ENCODE data around the gene EFEMP2. TPM values are rescaled to one million over a fixed set of nuclear protein-coding genes. Genes with fewer than 3 reads are reported as not detected.
A peak's percentile ranks its signal among the peaks of the same experiment; 100 is the strongest.

The EFEMP2 gene
- total and polyA plus RNA-seq, 10 of the 15 experiments (the other 5 are each of a cell fraction or from before 2014, with no cell fraction given), result 0.24 to 13.2 (median 1.3) TPM; not detected in 1

DNA sequence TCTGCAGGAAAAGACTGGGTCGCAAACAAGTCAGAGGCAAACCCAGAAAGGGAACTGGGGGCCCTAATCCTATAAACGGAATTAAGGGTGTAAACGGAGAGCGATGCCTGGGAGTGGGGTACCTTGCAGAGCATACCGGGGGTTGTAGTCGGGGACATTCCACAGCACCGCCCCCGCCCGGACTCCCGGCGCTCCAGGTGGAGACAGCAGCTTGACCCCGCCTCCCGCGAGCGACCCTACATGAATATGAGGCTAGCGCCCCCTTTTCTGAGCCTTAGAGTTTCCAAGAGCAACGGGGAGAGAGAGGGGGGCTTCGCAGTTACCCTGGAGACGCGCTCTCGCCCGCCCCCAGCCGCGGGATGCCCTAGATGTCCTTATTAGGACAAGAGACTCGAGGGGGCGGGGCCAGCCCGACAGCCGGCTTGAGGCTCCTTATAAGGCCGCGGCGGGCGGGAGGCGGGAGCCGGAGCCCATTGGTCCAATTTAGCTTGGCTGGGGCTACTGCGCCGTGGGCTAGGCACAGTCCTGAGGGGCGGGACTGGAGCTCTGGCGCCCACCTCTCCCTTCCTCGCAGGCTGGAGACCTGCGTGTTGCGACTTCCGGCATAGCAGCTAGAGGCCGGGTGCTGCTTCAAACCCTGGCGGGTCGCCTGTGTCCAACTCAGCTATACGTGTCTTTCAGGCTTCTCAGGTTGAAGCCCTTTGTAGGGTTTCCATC, 13.3 kb downstream of the EFEMP2 start (continued):
- TF ChIP-seq, protein P1, sequence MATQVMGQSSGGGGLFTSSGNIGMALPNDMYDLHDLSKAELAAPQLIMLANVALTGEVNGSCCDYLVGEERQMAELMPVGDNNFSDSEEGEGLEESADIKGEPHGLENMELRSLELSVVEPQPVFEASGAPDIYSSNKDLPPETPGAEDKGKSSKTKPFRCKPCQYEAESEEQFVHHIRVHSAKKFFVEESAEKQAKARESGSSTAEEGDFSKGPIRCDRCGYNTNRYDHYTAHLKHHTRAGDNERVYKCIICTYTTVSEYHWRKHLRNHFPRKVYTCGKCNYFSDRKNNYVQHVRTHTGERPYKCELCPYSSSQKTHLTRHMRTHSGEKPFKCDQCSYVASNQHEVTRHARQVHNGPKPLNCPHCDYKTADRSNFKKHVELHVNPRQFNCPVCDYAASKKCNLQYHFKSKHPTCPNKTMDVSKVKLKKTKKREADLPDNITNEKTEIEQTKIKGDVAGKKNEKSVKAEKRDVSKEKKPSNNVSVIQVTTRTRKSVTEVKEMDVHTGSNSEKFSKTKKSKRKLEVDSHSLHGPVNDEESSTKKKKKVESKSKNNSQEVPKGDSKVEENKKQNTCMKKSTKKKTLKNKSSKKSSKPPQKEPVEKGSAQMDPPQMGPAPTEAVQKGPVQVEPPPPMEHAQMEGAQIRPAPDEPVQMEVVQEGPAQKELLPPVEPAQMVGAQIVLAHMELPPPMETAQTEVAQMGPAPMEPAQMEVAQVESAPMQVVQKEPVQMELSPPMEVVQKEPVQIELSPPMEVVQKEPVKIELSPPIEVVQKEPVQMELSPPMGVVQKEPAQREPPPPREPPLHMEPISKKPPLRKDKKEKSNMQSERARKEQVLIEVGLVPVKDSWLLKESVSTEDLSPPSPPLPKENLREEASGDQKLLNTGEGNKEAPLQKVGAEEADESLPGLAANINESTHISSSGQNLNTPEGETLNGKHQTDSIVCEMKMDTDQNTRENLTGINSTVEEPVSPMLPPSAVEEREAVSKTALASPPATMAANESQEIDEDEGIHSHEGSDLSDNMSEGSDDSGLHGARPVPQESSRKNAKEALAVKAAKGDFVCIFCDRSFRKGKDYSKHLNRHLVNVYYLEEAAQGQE (IDR thresholded peaks at IDR 0.05; ENCODE audit: low read depth, low read length), result no peak; the same call in 1 of the 2 replicates
- TF ChIP-seq KLF5 (IDR thresholded peaks at IDR 0.05; ENCODE audit: partially characterized antibody), result no peak
- TF ChIP-seq ESRRA (IDR thresholded peaks at IDR 0.05; ENCODE audit: low read length), result no peak
- TF ChIP-seq EGR1 (IDR thresholded peaks at IDR 0.05; ENCODE audit: borderline replicate concordance in 1 of 2, low read depth in 2 of 2, low read length in 2 of 2), result peak in 1 of 2 experiments; percentile 92; a peak in 2 of 3 replicates
- TF ChIP-seq SP1 (IDR thresholded peaks at IDR 0.05; ENCODE audit: low read depth, low read length), result peak; percentile 69
- TF ChIP-seq, protein P2, sequence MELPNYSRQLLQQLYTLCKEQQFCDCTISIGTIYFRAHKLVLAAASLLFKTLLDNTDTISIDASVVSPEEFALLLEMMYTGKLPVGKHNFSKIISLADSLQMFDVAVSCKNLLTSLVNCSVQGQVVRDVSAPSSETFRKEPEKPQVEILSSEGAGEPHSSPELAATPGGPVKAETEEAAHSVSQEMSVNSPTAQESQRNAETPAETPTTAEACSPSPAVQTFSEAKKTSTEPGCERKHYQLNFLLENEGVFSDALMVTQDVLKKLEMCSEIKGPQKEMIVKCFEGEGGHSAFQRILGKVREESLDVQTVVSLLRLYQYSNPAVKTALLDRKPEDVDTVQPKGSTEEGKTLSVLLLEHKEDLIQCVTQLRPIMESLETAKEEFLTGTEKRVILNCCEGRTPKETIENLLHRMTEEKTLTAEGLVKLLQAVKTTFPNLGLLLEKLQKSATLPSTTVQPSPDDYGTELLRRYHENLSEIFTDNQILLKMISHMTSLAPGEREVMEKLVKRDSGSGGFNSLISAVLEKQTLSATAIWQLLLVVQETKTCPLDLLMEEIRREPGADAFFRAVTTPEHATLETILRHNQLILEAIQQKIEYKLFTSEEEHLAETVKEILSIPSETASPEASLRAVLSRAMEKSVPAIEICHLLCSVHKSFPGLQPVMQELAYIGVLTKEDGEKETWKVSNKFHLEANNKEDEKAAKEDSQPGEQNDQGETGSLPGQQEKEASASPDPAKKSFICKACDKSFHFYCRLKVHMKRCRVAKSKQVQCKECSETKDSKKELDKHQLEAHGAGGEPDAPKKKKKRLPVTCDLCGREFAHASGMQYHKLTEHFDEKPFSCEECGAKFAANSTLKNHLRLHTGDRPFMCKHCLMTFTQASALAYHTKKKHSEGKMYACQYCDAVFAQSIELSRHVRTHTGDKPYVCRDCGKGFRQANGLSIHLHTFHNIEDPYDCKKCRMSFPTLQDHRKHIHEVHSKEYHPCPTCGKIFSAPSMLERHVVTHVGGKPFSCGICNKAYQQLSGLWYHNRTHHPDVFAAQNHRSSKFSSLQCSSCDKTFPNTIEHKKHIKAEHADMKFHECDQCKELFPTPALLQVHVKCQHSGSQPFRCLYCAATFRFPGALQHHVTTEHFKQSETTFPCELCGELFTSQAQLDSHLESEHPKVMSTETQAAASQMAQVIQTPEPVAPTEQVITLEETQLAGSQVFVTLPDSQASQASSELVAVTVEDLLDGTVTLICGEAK (IDR thresholded peaks at IDR 0.05; ENCODE audit: borderline replicate concordance), result no peak
- TF ChIP-seq, protein P3, sequence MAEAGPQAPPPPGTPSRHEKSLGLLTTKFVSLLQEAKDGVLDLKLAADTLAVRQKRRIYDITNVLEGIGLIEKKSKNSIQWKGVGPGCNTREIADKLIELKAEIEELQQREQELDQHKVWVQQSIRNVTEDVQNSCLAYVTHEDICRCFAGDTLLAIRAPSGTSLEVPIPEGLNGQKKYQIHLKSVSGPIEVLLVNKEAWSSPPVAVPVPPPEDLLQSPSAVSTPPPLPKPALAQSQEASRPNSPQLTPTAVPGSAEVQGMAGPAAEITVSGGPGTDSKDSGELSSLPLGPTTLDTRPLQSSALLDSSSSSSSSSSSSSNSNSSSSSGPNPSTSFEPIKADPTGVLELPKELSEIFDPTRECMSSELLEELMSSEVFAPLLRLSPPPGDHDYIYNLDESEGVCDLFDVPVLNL (IDR thresholded peaks at IDR 0.05; ENCODE audit: low read depth, low read length), result peak; percentile 59; the same call in 1 of the 2 replicates
- peak; percentile 43; the same call in 1 of the 2 replicates for TF ChIP-seq SPI1 (IDR thresholded peaks at IDR 0.05; ENCODE audit: borderline replicate concordance, insufficient read depth, low read depth, low read length)
- peak; percentile 99 for TF ChIP-seq POLR2AphosphoS5 (IDR thresholded peaks at IDR 0.05; ENCODE audit: low read length)
- TF ChIP-seq, protein P4, sequence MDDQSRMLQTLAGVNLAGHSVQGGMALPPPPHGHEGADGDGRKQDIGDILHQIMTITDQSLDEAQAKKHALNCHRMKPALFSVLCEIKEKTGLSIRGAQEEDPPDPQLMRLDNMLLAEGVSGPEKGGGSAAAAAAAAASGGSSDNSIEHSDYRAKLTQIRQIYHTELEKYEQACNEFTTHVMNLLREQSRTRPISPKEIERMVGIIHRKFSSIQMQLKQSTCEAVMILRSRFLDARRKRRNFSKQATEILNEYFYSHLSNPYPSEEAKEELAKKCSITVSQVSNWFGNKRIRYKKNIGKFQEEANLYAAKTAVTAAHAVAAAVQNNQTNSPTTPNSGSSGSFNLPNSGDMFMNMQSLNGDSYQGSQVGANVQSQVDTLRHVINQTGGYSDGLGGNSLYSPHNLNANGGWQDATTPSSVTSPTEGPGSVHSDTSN (IDR thresholded peaks at IDR 0.05; ENCODE audit: insufficient replicate concordance, low read depth, low read length), result peak; percentile 3
- no peak for TF ChIP-seq IKZF2 (IDR thresholded peaks at IDR 0.05)
- peak; percentile 87 for TF ChIP-seq POLR2A (IDR thresholded peaks at IDR 0.05; ENCODE audit: low read depth, low read length)
- TF ChIP-seq EZH2 (IDR thresholded peaks at IDR 0.05; ENCODE audit: borderline replicate concordance, control insufficient read depth, low read depth, low read length), result no peak
- TF ChIP-seq, protein P5, sequence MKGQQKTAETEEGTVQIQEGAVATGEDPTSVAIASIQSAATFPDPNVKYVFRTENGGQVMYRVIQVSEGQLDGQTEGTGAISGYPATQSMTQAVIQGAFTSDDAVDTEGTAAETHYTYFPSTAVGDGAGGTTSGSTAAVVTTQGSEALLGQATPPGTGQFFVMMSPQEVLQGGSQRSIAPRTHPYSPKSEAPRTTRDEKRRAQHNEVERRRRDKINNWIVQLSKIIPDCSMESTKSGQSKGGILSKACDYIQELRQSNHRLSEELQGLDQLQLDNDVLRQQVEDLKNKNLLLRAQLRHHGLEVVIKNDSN (IDR thresholded peaks at IDR 0.05; ENCODE audit: borderline replicate concordance, extremely low read length, insufficient read depth, low read depth, low read length), result no peak
- TF ChIP-seq PML (IDR thresholded peaks at IDR 0.05; ENCODE audit: low read length), result no peak
- TF ChIP-seq, protein P6, sequence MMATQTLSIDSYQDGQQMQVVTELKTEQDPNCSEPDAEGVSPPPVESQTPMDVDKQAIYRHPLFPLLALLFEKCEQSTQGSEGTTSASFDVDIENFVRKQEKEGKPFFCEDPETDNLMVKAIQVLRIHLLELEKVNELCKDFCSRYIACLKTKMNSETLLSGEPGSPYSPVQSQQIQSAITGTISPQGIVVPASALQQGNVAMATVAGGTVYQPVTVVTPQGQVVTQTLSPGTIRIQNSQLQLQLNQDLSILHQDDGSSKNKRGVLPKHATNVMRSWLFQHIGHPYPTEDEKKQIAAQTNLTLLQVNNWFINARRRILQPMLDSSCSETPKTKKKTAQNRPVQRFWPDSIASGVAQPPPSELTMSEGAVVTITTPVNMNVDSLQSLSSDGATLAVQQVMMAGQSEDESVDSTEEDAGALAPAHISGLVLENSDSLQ (IDR thresholded peaks at IDR 0.05), result 0 out of 2 replicates have a peak, but pooled peaks have one; percentile 15

All from GM12878 (cell line).